HCT116 (cell line): ENCODE data around the gene PAX5. TPM values are rescaled to one million over a fixed set of nuclear protein-coding genes. Genes with fewer than 3 reads are reported as not detected.

Experiments
- ATAC-seq: fragments of 200-7000 bp; cut with Tn5 transposase; 2 replicates; pipeline ENCODE4 v1.9.1; 2020; ENCODE audit warnings: mild to moderate bottlenecking, moderate library complexity
- BruUV-seq: library from RNA; stranded (reverse); fragments of 400-500 nt; replicated peaks from 2 replicates; lab custom pipeline; 2021; lab: Mats Ljungman, UMichigan
- CTCF ChIA-PET: fragments of 300-600 bp; sonication (Branson Sonifier 250); formaldehyde crosslinking; loops from one replicate; lab custom pipeline; 2021; ENCODE audit warnings: antibody characterized with exemption; lab: Charles Lee
- POLR2A ChIA-PET: fragments of 300-600, 350-600 bp; sonication (Branson Sonifier 250); formaldehyde crosslinking; loops from one replicate; lab custom pipeline; 2021; ENCODE audit warnings: antibody characterized with exemption; lab: Charles Lee
- RAD21 ChIA-PET, 2 experiments: fragments of 300-600 bp; sonication (Branson Sonifier 250); formaldehyde crosslinking; loops; one replicate each; lab custom pipeline; 2023; ENCODE audit warnings: low total read pairs in 2 of 2; ENCODE audit not compliant: uncharacterized antibody in 2 of 2, unreplicated experiment in 2 of 2, low non-redundant PET in 1 of 2; lab: Charles Lee
- DNase-seq: peaks from one replicate; pipeline ENCODE4 v3.0.0-alpha.2; 2010; ENCODE audit warnings: low read depth, low spot score
- H2AFZ ChIP-seq: fragments of 200-600 bp; shearing (Covaris generic), sonication (generic); 2 replicates; pipeline ENCODE4 v1.6.1; 2017; ENCODE audit warnings: low read depth, mixed run types, mixed read lengths, antibody characterized with exemption, low read length; ENCODE audit not compliant: poor library complexity, severe bottlenecking
- H3K27ac ChIP-seq: 2 replicates; pipeline ENCODE4 v1.5.1; 2012; ENCODE audit warnings: low read depth, low read length
- H3K27me3 ChIP-seq: fragments of 200-600 bp; sonication (generic); 2 replicates; pipeline ENCODE4 v1.6.1; 2016; ENCODE audit warnings: mixed run types, low read length, mixed read lengths; ENCODE audit not compliant: insufficient read depth
- H3K36me3 ChIP-seq, 2 experiments: fragments of 200-500 bp in 1 of 2; fragments of 200-600 bp in 1 of 2; sonication (Bioruptor generic) in 1 of 2; sonication (generic) in 1 of 2; 2 replicates each; pipeline versions ENCODE4 v1.5.1 to v1.6.1; 2014 to 2016; ENCODE audit warnings: low read length in 2 of 2, inconsistent platforms in 1 of 2, mixed read lengths in 1 of 2, mixed run types in 1 of 2; ENCODE audit not compliant: insufficient read depth in 2 of 2, control insufficient read depth in 1 of 2
- H3K4me1 ChIP-seq, 2 experiments: fragments of 200-600 bp in 1 of 2; sonication (generic) in 1 of 2; 2 replicates each; pipeline versions ENCODE4 v1.5.1 to v1.6.1; 2012 to 2017; ENCODE audit warnings: low read length in 2 of 2, inconsistent platforms in 1 of 2, mild to moderate bottlenecking in 1 of 2, mixed read lengths in 1 of 2, mixed run types in 1 of 2, moderate library complexity in 1 of 2; ENCODE audit not compliant: insufficient read depth in 2 of 2, control insufficient read depth in 1 of 2
- H3K4me2 ChIP-seq: fragments of 200-600 bp; sonication (generic); 2 replicates; pipeline ENCODE4 v1.6.1; 2017; ENCODE audit warnings: mixed run types, low read length, mixed read lengths
- H3K4me3 ChIP-seq, 2 experiments: fragments of 200-600 bp in 1 of 2; sonication (generic) in 1 of 2; replicated peaks in 1 of 2; 2 replicates each; pipeline ENCODE4 v1.5.1; 2011 to 2016; ENCODE audit warnings: low read length in 2 of 2, control low read depth in 1 of 2, low read depth in 1 of 2, mild to moderate bottlenecking in 1 of 2, mixed read lengths in 1 of 2, mixed run types in 1 of 2
- H3K79me2 ChIP-seq: fragments of 200-600 bp; sonication (generic); 2 replicates; pipeline ENCODE4 v1.6.1; 2017; ENCODE audit warnings: mild to moderate bottlenecking, mixed run types, low read length, moderate library complexity, mixed read lengths; ENCODE audit not compliant: insufficient read depth
- H3K9ac ChIP-seq: fragments of 200-600 bp; sonication (generic); 2 replicates; pipeline ENCODE4 v1.6.1; 2016; ENCODE audit warnings: low read length, mixed read lengths
- H3K9me2 ChIP-seq: fragments of 200-600 bp; sonication (generic), shearing (Covaris generic); 2 replicates; pipeline ENCODE4 v1.6.1; 2017; ENCODE audit warnings: mixed run types, mild to moderate bottlenecking, moderate library complexity; ENCODE audit not compliant: insufficient read depth
- H3K9me3 ChIP-seq, 2 experiments: fragments of 200-500 bp in 1 of 2; fragments of 200-600 bp in 1 of 2; sonication (Bioruptor generic) in 1 of 2; sonication (generic) in 1 of 2; 2 replicates each; pipeline ENCODE4 v1.6.1; 2014 to 2017; ENCODE audit warnings: low read length in 2 of 2, mixed read lengths in 2 of 2, inconsistent platforms in 1 of 2, low read depth in 1 of 2, mild to moderate bottlenecking in 1 of 2, mixed run types in 1 of 2, moderate library complexity in 1 of 2; ENCODE audit not compliant: control insufficient read depth in 1 of 2, insufficient read depth in 1 of 2
- H4K20me1 ChIP-seq: fragments of 200-600 bp; sonication (generic), shearing (Covaris generic); 2 replicates; pipeline ENCODE4 v1.6.1; 2017; ENCODE audit warnings: mixed run types, mild to moderate bottlenecking, moderate library complexity; ENCODE audit not compliant: insufficient read depth
- CBX3 ChIP-seq: IDR thresholded peaks from 2 replicates; pipeline ENCODE4 v1.6.1; 2012; ENCODE audit warnings: low read depth
- CEBPB ChIP-seq: IDR thresholded peaks from 2 replicates; pipeline ENCODE4 v1.6.1; 2012; ENCODE audit warnings: low read depth
- ELF1 ChIP-seq: IDR thresholded peaks from 2 replicates; pipeline ENCODE4 v1.6.1; 2012; ENCODE audit warnings: low read depth, borderline replicate concordance
- FOSL1 ChIP-seq: IDR thresholded peaks from 2 replicates; pipeline ENCODE4 v1.6.1; 2012; ENCODE audit warnings: low read depth
- JUND ChIP-seq: IDR thresholded peaks from 2 replicates; pipeline ENCODE4 v1.6.1; 2012
- POLR2AphosphoS5 ChIP-seq: IDR thresholded peaks from 2 replicates; pipeline ENCODE4 v1.6.1; 2011; ENCODE audit warnings: mild to moderate bottlenecking, low read depth, low read length, moderate library complexity
- SP1 ChIP-seq: IDR thresholded peaks from 2 replicates; pipeline ENCODE4 v1.6.1; 2012; ENCODE audit warnings: low read depth
- SRF ChIP-seq: IDR thresholded peaks from 2 replicates; pipeline ENCODE4 v1.6.1; 2012; ENCODE audit warnings: low read depth
- TCF7L2 ChIP-seq: IDR thresholded peaks from 2 replicates; pipeline ENCODE4 v1.7.0; 2011; ENCODE audit warnings: borderline replicate concordance, inconsistent platforms; ENCODE audit not compliant: insufficient read depth, insufficient read length; ENCODE audit errors: extremely low read depth
- YY1 ChIP-seq: IDR thresholded peaks from 2 replicates; pipeline ENCODE4 v1.6.1; 2011; ENCODE audit warnings: low read length, low read depth, moderate library complexity, mild to moderate bottlenecking; ENCODE audit not compliant: insufficient replicate concordance; ENCODE audit errors: extremely low read depth
- ZNF274 ChIP-seq: fragments of 200-500 bp; sonication (Bioruptor generic); IDR thresholded peaks from 2 replicates; pipeline ENCODE4 v1.6.1; 2014; ENCODE audit warnings: mild to moderate bottlenecking, low read depth, low read length, inconsistent platforms
- intact Hi-C: fragments of 100-400 bp; cut with micrococcal nuclease; formaldehyde crosslinking; loops from 2 replicates; pipeline ENCODE4 v1.10.0; 2022
- total RNA-seq: library from RNA; stranded (reverse); gene quantifications from one replicate; pipeline ENCODE4 v1.2.1, GENCODE V29; 2021; ENCODE audit not compliant: unreplicated experiment
- TF ChIP-seq, protein P1 (sequence below): IDR thresholded peaks from 2 replicates; pipeline ENCODE4 v1.6.1; 2012

Gene PAX5
- total RNA-seq, 1 experiment from 2014 or later = 0.17 TPM

DNA sequence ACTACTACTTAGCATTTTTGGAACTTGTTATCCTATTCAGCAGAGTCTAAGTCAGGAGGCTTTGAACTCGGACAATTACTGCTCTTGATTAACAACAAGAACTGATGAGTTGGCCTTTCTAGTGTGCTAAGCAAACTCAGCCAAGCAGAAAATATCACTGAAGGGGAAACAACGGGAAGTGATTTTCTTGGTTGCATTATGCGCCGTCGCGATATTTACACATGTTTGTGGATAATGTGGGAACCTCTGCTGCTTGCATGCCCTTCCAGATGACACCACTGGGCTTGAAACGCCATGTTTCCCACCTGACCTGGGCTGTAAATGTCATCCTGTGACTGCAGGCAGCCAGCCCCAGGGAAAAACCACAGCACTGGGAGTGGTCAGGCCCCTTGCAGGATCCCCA lies 205.5 kb downstream of the PAX5 start:
- Histone ChIP-seq H3K27ac (no peak overlapping the region), H3K36me3 (no peaks in the 10 kb centered on the region), H3K79me2 (no peaks in the 10 kb centered on the region), H3K9me2 (no peaks in the 10 kb centered on the region), H3K9me3 (no peaks in the 10 kb centered on the region), H3K9ac (no peak overlapping the region), H4K20me1 (no peaks in the 10 kb centered on the region), H3K4me1 (no peaks in the 10 kb centered on the region), H3K4me2 (no peak overlapping the region), H2AFZ (no peak overlapping the region), H3K27me3 (no peaks in the 10 kb centered on the region; the same call in 1 of the 2 replicates), H3K4me3 (no peak overlapping the region)
- no peak for DNase-seq
- ChIA-PET POLR2A (no interaction called here), CTCF (no interaction called here), RAD21 (no interaction called here)
- no peak for ATAC-seq
- no peak for TF ChIP-seq CEBPB
- no peak for TF ChIP-seq SRF
- no peak for TF ChIP-seq JUND
- TF ChIP-seq CBX3 = no peak
- no peak for TF ChIP-seq YY1
- TF ChIP-seq ZNF274 = no peak
- TF ChIP-seq FOSL1 = no peak
- no peak for TF ChIP-seq SP1
- TF ChIP-seq ELF1 = no peak
- no peak for TF ChIP-seq TCF7L2
- no TSS peak for BruUV-seq
- intact Hi-C loops = no loop called here

DNA sequence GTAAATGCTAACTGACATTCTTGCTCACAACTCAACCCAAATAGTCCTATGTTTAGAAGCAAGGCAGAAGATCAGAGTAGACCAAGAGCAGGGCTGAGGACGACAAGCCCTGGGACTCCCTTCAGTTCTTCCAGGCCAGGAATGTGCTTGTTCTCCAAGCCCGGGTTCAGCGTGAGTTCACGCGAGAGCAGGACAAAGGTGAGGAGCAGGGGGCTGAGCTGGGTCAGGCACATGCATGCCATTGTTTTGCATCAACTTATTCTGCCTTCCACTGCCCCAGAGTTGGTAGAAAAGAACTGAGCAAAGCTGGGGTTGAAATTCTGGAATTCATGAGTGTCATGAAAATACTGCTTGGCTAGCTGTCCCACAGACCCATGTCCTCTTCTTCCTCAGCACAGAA lies 206.5 kb downstream of the PAX5 start:
- H3K9me3 ChIP-seq = no peaks in the 10 kb centered on the region
- RAD21 ChIA-PET = no interaction called here
- H2AFZ ChIP-seq = no peak overlapping the region
- CTCF ChIA-PET = no interaction called here
- no peak overlapping the region for H3K9ac ChIP-seq
- no peaks in the 10 kb centered on the region; the same call in 1 of the 2 replicates for H3K27me3 ChIP-seq
- H3K4me1 ChIP-seq = no peaks in the 10 kb centered on the region
- POLR2A ChIA-PET = no interaction called here
- H3K79me2 ChIP-seq = no peaks in the 10 kb centered on the region
- DNase-seq (no peak), ATAC-seq (no peak)
- H3K36me3 ChIP-seq = no peaks in the 10 kb centered on the region
- no peaks in the 10 kb centered on the region for H4K20me1 ChIP-seq
- BruUV-seq = no TSS peak
- intact Hi-C loops = no loop called here
- TF ChIP-seq, protein P1, sequence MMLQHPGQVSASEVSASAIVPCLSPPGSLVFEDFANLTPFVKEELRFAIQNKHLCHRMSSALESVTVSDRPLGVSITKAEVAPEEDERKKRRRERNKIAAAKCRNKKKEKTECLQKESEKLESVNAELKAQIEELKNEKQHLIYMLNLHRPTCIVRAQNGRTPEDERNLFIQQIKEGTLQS = no peak
- TF ChIP-seq YY1 (no peak), SRF (no peak), POLR2AphosphoS5 (no peak), CEBPB (no peak), FOSL1 (no peak)
- no peak overlapping the region for H3K4me2 ChIP-seq
- H3K9me2 ChIP-seq = no peaks in the 10 kb centered on the region
- H3K4me3 ChIP-seq = no peak overlapping the region
- H3K27ac ChIP-seq = no peak overlapping the region
